WTC11 (cell line): ENCODE data around the gene RUSF1.

Source experiments
- ATF3 ChIP-seq: sonication (generic); formaldehyde crosslinking; conservative IDR thresholded peaks from 2 replicates; pipeline ENCODE4 v1.8.1; 2022; ENCODE audit warnings: mild to moderate bottlenecking, missing genetic modification reagents
- CREM ChIP-seq: sonication (generic); formaldehyde crosslinking; IDR thresholded peaks from 2 replicates; pipeline ENCODE4 v1.8.1; 2022; ENCODE audit warnings: mild to moderate bottlenecking, missing genetic modification reagents, moderate library complexity
- CTCF ChIP-seq: fragments of 200-600 bp; IDR thresholded peaks from 2 replicates; pipeline ENCODE4 v1.8.0; 2022; ENCODE audit warnings: antibody characterized with exemption
- MLX ChIP-seq: sonication (generic); formaldehyde crosslinking; IDR thresholded peaks from 2 replicates; pipeline ENCODE4 v1.8.1; 2023; ENCODE audit warnings: mild to moderate bottlenecking, missing genetic modification reagents, moderate library complexity

DNA sequence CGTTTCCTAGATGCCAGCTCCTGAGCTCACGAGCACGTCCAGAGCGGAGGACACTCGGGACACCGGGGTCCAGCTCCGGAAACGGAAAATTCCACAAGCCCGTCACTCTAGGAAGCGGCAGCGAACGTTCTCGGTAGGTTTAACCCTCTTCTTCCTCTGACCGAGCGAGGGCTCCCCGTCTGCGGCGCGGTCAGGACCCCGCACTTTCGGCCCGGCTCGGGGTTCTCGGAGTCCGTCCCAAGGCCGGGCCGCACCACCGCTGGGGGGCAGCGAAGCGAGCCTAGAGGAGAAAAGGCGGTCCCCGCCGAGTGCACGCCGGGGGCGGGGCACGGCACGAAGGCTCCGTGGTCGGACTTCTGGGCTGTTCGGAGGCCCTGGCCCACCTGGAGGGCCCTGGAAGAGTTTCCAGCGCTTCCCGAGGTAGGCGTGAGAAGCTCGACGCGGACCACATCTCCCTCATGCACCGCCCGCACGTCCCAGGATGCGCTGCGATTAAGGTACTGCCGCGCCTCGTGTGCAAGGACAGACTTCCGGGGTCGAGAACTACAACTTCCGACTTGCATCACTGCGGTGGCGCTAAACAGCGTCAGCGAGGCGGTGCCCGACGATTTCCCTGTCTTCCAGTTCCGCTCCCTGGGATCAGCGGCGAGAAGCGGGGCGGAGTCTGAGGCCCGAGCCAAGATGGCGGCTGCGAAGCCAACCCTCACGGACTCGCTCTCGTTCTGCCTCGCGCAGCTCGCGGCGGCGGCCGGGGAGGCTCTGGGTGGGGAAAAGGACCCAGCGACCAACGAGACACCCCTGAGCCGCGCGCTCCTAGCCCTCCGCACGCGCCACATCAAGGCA is 49.1 kb downstream of the RUSF1 start, which contains the start of gene ARMC5:
- TF ChIP-seq MLX (CRISPR knock-in tag) (no peak), CREM (peak; percentile 78; the same call in 1 of the 2 replicates), CTCF (no peak), ATF3 (CRISPR knock-in tag) (no peak)
